HFF-Myc (cell line): Measurements from ENCODE around the gene SHC1.

ENCODE experiments used
- DNase-seq: peaks from one replicate; pipeline ENCODE4 v3.0.0-alpha.2; 2011; ENCODE audit warnings: low read depth; ENCODE audit errors: extremely low read depth
- H3K4me3 ChIP-seq: replicated peaks from 2 replicates; pipeline ENCODE4 v1.5.1; 2011; ENCODE audit warnings: low read depth, mild to moderate bottlenecking, control low read depth, low read length
- CTCF ChIP-seq: IDR thresholded peaks from 2 replicates; pipeline ENCODE4 v1.5.1; 2012; ENCODE audit warnings: mild to moderate bottlenecking, low read depth, low read length, control low read depth; ENCODE audit errors: missing control alignments

SHC1 gene

GRCh38 chr1:155016231-155016831 is 45.8 kb upstream of the SHC1 start:
- no peak for DNase-seq
- no peak for TF ChIP-seq CTCF
- H3K4me3 ChIP-seq = no peak overlapping the region

- DNase-seq = no peak
- no peak for TF ChIP-seq CTCF
- H3K4me3 ChIP-seq = no peak overlapping the region
These were observed 45.1 kb upstream of the SHC1 start for GRCh38 chr1:155015527-155016230.

GRCh38 chr1:155014709-155015508 is 44.4 kb upstream of the SHC1 start:
- no peak for DNase-seq
- no peak overlapping the region for H3K4me3 ChIP-seq
- TF ChIP-seq CTCF = no peak

GRCh38 chr1:155013632-155014031 is 43.1 kb upstream of the SHC1 start:
- H3K4me3 ChIP-seq = no peak overlapping the region
- no peak for TF ChIP-seq CTCF
- DNase-seq = no peak

- H3K4me3 ChIP-seq = no peak overlapping the region
- no peak for DNase-seq
- TF ChIP-seq CTCF = no peak
These were observed 42.4 kb upstream of the SHC1 start for GRCh38 chr1:155012776-155013602.

GRCh38 chr1:155012026-155012546 is 41.5 kb upstream of the SHC1 start:
- no peak for DNase-seq
- TF ChIP-seq CTCF = no peak
- H3K4me3 ChIP-seq = no peak overlapping the region
